Measurements from ENCODE around the gene ITGAD.

ITGAD gene

GRCh38 chr16:31403590-31404352 is 10.6 kb downstream of the ITGAD start:
- Histone ChIP-seq H3K79me2 (ENCODE audit: control insufficient read depth, low read length) (no peaks in the 10 kb centered on the region), H4K20me1 (ENCODE audit: control insufficient read depth, insufficient read depth, low read depth, low read length) (no peaks in the 10 kb centered on the region), H3F3A (ENCODE audit: control insufficient read depth, insufficient read depth) (no peaks in the 10 kb centered on the region), H3K27ac (ENCODE audit: low read depth, low read length) (no peak overlapping the region), H3K36me3 (ENCODE audit: control insufficient read depth, low read length) (no peaks in the 10 kb centered on the region), H3K4me1 (ENCODE audit: control insufficient read depth, low read length) (no peaks in the 10 kb centered on the region), H3K9me3 (ENCODE audit: control insufficient read depth, insufficient read depth, low read length) (no peaks in the 10 kb centered on the region), H3K4me2 (ENCODE audit: low read length) (no peak overlapping the region), H3K4me3 (ENCODE audit: low read length) (no peak overlapping the region), H3K9me2 (replicated peaks; ENCODE audit: control insufficient read depth, low read length) (no peaks in the 10 kb centered on the region), H3K27me3 (ENCODE audit: control insufficient read depth, low read length) (no peaks in the 10 kb centered on the region)
- TF ChIP-seq EZH2phosphoT487 (IDR thresholded peaks at IDR 0.05; ENCODE audit: borderline replicate concordance, low read length): no peak
- TF ChIP-seq, protein P1, sequence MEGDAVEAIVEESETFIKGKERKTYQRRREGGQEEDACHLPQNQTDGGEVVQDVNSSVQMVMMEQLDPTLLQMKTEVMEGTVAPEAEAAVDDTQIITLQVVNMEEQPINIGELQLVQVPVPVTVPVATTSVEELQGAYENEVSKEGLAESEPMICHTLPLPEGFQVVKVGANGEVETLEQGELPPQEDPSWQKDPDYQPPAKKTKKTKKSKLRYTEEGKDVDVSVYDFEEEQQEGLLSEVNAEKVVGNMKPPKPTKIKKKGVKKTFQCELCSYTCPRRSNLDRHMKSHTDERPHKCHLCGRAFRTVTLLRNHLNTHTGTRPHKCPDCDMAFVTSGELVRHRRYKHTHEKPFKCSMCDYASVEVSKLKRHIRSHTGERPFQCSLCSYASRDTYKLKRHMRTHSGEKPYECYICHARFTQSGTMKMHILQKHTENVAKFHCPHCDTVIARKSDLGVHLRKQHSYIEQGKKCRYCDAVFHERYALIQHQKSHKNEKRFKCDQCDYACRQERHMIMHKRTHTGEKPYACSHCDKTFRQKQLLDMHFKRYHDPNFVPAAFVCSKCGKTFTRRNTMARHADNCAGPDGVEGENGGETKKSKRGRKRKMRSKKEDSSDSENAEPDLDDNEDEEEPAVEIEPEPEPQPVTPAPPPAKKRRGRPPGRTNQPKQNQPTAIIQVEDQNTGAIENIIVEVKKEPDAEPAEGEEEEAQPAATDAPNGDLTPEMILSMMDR (IDR thresholded peaks at IDR 0.05; ENCODE audit: low read depth, low read length, poor library complexity, severe bottlenecking): no peak

DNA sequence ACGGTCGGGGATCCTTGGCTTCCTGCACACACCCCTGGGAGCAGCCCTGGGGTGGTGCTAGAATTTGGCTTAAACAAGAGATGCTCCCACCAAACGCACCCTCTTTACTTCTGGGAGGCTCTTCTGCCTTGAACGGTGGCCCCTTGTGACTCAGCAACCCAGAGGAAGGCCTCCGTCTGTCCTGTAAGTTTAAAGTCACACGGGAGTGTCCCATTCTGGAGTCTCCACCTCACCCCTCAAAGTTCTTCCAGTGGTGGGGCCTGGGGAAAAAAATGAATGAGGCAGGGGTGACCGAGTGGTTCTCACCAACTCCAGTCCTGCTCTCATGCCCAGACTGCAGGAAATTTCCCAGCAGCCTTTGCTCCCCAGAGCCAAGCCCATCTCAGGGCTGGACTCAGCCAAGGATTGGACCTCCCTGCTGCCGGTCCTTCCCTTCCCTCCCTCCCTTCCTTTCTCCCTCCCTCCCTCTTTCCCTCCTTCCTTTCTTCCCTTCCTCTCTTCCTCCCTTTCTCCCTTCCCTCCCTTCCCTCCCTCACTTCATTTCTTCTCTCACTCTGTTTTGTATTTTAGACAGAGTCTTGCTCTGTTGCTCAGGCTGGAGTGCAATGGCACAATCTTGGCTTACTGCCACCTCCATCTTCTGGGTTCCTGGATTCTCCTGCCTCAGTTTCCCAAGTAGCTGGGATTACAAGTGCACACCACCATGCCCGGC is 11.4 kb downstream of the ITGAD start:
- Histone ChIP-seq H3K4me2 (ENCODE audit: low read length) (no peak overlapping the region), H3K27ac (ENCODE audit: low read depth, low read length) (no peak overlapping the region), H4K20me1 (ENCODE audit: control insufficient read depth, insufficient read depth, low read depth, low read length) (no peaks in the 10 kb centered on the region), H3K9me2 (replicated peaks; ENCODE audit: control insufficient read depth, low read length) (no peaks in the 10 kb centered on the region), H3F3A (ENCODE audit: control insufficient read depth, insufficient read depth) (no peaks in the 10 kb centered on the region), H3K36me3 (ENCODE audit: control insufficient read depth, low read length) (no peaks in the 10 kb centered on the region), H3K4me1 (ENCODE audit: control insufficient read depth, low read length) (no peaks in the 10 kb centered on the region), H3K79me2 (ENCODE audit: control insufficient read depth, low read length) (no peaks in the 10 kb centered on the region), H3K4me3 (ENCODE audit: low read length) (no peak overlapping the region), H3K9me3 (ENCODE audit: control insufficient read depth, insufficient read depth, low read length) (no peaks in the 10 kb centered on the region), H3K27me3 (ENCODE audit: control insufficient read depth, low read length) (no peaks in the 10 kb centered on the region)
- no peak for TF ChIP-seq EZH2phosphoT487 (IDR thresholded peaks at IDR 0.05; ENCODE audit: borderline replicate concordance, low read length)
- TF ChIP-seq, protein P1 (IDR thresholded peaks at IDR 0.05; ENCODE audit: low read depth, low read length, poor library complexity, severe bottlenecking): no peak

DNA sequence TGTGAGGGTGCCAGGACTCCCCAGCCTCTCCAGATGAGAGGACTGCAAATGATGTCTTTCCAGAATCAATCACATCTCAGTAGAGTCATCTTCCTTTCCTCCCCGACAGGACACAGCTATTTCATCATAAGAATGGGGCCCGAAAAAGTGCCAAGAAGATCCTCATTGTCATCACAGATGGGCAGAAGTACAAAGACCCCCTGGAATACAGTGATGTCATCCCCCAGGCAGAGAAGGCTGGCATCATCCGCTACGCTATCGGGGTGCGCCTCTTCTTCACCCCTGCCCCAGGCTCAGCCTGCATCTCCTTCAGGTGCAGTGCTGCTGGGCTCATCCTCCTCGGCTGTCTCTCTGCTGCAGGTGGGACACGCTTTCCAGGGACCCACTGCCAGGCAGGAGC is 14.3 kb downstream of the ITGAD start:
- Histone ChIP-seq H3K4me2 (ENCODE audit: low read length) (no peak overlapping the region), H3K27me3 (ENCODE audit: control insufficient read depth, low read length) (no peaks in the 10 kb centered on the region), H4K20me1 (ENCODE audit: control insufficient read depth, insufficient read depth, low read depth, low read length) (no peaks in the 10 kb centered on the region), H3K4me3 (ENCODE audit: low read length) (no peak overlapping the region), H3K27ac (ENCODE audit: low read depth, low read length) (no peak overlapping the region), H3K4me1 (ENCODE audit: control insufficient read depth, low read length) (no peaks in the 10 kb centered on the region), H3K9me2 (replicated peaks; ENCODE audit: control insufficient read depth, low read length) (no peaks in the 10 kb centered on the region), H3F3A (ENCODE audit: control insufficient read depth, insufficient read depth) (no peaks in the 10 kb centered on the region), H3K79me2 (ENCODE audit: control insufficient read depth, low read length) (no peaks in the 10 kb centered on the region), H3K9me3 (ENCODE audit: control insufficient read depth, insufficient read depth, low read length) (no peaks in the 10 kb centered on the region), H3K36me3 (ENCODE audit: control insufficient read depth, low read length) (no peaks in the 10 kb centered on the region)
- TF ChIP-seq EZH2phosphoT487 (IDR thresholded peaks at IDR 0.05; ENCODE audit: borderline replicate concordance, low read length): no peak
- TF ChIP-seq, protein P1 (IDR thresholded peaks at IDR 0.05; ENCODE audit: low read depth, low read length, poor library complexity, severe bottlenecking): no peak
